ENCODE measurements around the gene MAB21L4.

DNA sequence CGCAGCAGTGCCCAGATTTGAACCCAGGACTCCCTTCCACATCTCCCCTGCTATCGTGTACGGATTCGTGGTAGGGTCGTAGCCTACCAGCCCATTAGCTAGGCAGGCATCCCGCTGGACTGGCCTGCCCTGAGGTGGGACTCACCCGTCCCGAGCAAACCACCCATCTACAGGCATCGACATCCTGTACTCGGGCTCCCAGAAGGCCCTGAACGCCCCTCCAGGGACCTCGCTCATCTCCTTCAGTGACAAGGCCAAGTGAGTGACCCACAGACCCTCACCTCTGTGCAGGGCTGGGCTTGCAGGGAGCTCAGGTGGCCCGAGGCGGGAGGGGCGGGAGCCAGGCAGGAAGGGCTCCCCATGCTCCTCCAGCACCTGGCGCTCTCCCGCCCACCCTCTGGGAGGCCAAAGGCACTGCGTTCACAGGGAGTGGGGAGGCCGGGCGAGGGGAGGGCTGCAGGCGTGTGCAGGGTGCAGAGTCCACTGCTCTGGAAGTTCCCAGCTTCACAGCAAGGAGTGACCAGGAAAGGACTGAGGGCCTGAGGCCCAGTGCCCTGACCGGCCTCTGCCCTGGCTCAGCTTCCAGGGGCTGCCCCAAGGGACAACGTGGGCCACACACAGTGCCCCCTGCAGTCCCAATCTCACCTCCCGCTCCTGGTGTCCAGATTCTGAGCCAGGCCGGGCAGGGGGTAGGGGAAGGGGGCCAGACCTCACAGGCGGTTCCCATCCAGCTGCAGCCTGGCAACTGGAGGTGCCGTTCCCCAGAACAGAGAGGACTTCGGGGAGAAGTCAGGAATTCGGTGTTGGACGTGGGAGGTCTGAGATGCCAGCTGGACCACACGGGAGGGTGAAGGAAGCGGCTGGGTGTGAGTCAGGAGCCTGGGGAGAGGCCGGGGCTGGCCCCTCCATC lies 21.9 kb downstream of the MAB21L4 start:
- TF ChIP-seq, protein P1, sequence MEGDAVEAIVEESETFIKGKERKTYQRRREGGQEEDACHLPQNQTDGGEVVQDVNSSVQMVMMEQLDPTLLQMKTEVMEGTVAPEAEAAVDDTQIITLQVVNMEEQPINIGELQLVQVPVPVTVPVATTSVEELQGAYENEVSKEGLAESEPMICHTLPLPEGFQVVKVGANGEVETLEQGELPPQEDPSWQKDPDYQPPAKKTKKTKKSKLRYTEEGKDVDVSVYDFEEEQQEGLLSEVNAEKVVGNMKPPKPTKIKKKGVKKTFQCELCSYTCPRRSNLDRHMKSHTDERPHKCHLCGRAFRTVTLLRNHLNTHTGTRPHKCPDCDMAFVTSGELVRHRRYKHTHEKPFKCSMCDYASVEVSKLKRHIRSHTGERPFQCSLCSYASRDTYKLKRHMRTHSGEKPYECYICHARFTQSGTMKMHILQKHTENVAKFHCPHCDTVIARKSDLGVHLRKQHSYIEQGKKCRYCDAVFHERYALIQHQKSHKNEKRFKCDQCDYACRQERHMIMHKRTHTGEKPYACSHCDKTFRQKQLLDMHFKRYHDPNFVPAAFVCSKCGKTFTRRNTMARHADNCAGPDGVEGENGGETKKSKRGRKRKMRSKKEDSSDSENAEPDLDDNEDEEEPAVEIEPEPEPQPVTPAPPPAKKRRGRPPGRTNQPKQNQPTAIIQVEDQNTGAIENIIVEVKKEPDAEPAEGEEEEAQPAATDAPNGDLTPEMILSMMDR (IDR thresholded peaks at IDR 0.05) = no peak
- no peak for TF ChIP-seq ZFX (IDR thresholded peaks at IDR 0.05; ENCODE audit: borderline replicate concordance)

All from 22Rv1 (cell line).